A204.1 (cell line): Measurements from ENCODE around the gene FBXW10B.
"Not testable (repeated sequence)": the region's sequence is repeated elsewhere in the genome, so short reads cannot be mapped to it uniquely, and the experiment has no call there.

ENCODE experiments used
- FAIRE-seq: peaks from 2 replicates; lab custom pipeline; 2012; peaks lifted over from hg19 to GRCh38; lab: Jason Lieb, UNC

FBXW10B gene

GRCh38 chr17:15642014-15642413 lies 22.5 kb upstream of the FBXW10B start:
- not testable (repeated sequence) for FAIRE-seq

GRCh38 chr17:15630930-15631453 lies 11.5 kb upstream of the FBXW10B start:
- not testable (repeated sequence) for FAIRE-seq

- FAIRE-seq, result not testable (repeated sequence)
These were observed 10.5 kb upstream of the FBXW10B start for GRCh38 chr17:15629991-15630390.

- not testable (repeated sequence) for FAIRE-seq
These were observed 4.2 kb upstream of the FBXW10B start for GRCh38 chr17:15623661-15624209.

GRCh38 chr17:15623255-15623654 lies 3.8 kb upstream of the FBXW10B start:
- not testable (repeated sequence) for FAIRE-seq

GRCh38 chr17:15622124-15622523 lies 2.6 kb upstream of the FBXW10B start:
- not testable (repeated sequence) for FAIRE-seq

- FAIRE-seq, result not testable (repeated sequence)
These were observed 2.7 kb downstream of the FBXW10B start for GRCh38 chr17:15616828-15617227.

- not testable (repeated sequence) for FAIRE-seq
These were observed 3.7 kb downstream of the FBXW10B start for GRCh38 chr17:15615850-15616249.

- FAIRE-seq, result not testable (repeated sequence)
These were observed 6.4 kb downstream of the FBXW10B start for GRCh38 chr17:15613111-15613510.

- not testable (repeated sequence) for FAIRE-seq
These were observed 26.5 kb downstream of the FBXW10B start for GRCh38 chr17:15592960-15593359.

GRCh38 chr17:15591986-15592385 lies 27.5 kb downstream of the FBXW10B start:
- not testable (repeated sequence) for FAIRE-seq

- FAIRE-seq, result not testable (repeated sequence)
These were observed 28.7 kb downstream of the FBXW10B start for GRCh38 chr17:15590844-15591243.

GRCh38 chr17:15589544-15590536 lies 29.7 kb downstream of the FBXW10B start:
- FAIRE-seq, result not testable (repeated sequence)

- FAIRE-seq, result not testable (repeated sequence)
These were observed 31.5 kb downstream of the FBXW10B start for GRCh38 chr17:15588017-15588416.

- FAIRE-seq, result not testable (repeated sequence)
These were observed 36.2 kb downstream of the FBXW10B start for GRCh38 chr17:15583313-15583712.

GRCh38 chr17:15581462-15581861 lies 38.0 kb downstream of the FBXW10B start:
- FAIRE-seq, result not testable (repeated sequence)

- FAIRE-seq, result not testable (repeated sequence)
These were observed 42.7 kb downstream of the FBXW10B start for GRCh38 chr17:15576848-15577247.

GRCh38 chr17:15574660-15575059 lies 44.8 kb downstream of the FBXW10B start:
- not testable (repeated sequence) for FAIRE-seq

GRCh38 chr17:15573870-15574269 lies 45.6 kb downstream of the FBXW10B start:
- FAIRE-seq, result not testable (repeated sequence)
